HG03196 (cell line): ENCODE measurements around the gene CEP290.

Experiments used
- ATAC-seq: cut with Tn5 transposase; IDR thresholded peaks from one replicate; pipeline ENCODE4 v1.9.1; 2021; ENCODE audit not compliant: unreplicated experiment

CEP290 gene

GRCh38 chr12:88141774-88142609 lies at the start of gene CEP290, which contains the start of gene TMTC3:
CEP290 (minus strand) TSS chr12:88142088; CDS start chr12:88141307, 781 bp downstream.
TMTC3 (plus strand) TSS chr12:88142307; CDS start chr12:88148316, 6,009 bp downstream.
- peak; percentile 98 for ATAC-seq

- no peak for ATAC-seq
Observed at GRCh38 chr12:88188180-88188579, 46.3 kb upstream of the CEP290 start.

- ATAC-seq: no peak
Observed at GRCh38 chr12:88187571-88187970, 45.7 kb upstream of the CEP290 start.

- ATAC-seq: peak; percentile 93
Observed at GRCh38 chr12:88185988-88186387, 44.1 kb upstream of the CEP290 start.

GRCh38 chr12:88185279-88185678 lies 43.4 kb upstream of the CEP290 start:
- ATAC-seq: no peak

- ATAC-seq: no peak
Observed at GRCh38 chr12:88184196-88184595, 42.3 kb upstream of the CEP290 start.

- ATAC-seq: no peak
Observed at GRCh38 chr12:88182416-88182815, 40.5 kb upstream of the CEP290 start.

- ATAC-seq: no peak
Observed at GRCh38 chr12:88181881-88182280, 40.0 kb upstream of the CEP290 start.

- no peak for ATAC-seq
Observed at GRCh38 chr12:88179436-88180014, 37.6 kb upstream of the CEP290 start.

- ATAC-seq: no peak
Observed at GRCh38 chr12:88175544-88175943, 33.7 kb upstream of the CEP290 start.

GRCh38 chr12:88172844-88173407 lies 31.0 kb upstream of the CEP290 start:
- ATAC-seq: no peak

GRCh38 chr12:88167384-88167783 lies 25.5 kb upstream of the CEP290 start:
- no peak for ATAC-seq

GRCh38 chr12:88166179-88166578 lies 24.3 kb upstream of the CEP290 start:
- no peak for ATAC-seq

GRCh38 chr12:88163371-88163770 lies 21.5 kb upstream of the CEP290 start:
- ATAC-seq: no peak

- ATAC-seq: no peak
Observed at GRCh38 chr12:88156075-88156654, 14.3 kb upstream of the CEP290 start.

- no peak for ATAC-seq
Observed at GRCh38 chr12:88153959-88154358, 12.1 kb upstream of the CEP290 start.

GRCh38 chr12:88150063-88150462 lies 8.2 kb upstream of the CEP290 start:
- ATAC-seq: no peak

GRCh38 chr12:88145567-88146505 lies 3.9 kb upstream of the CEP290 start:
- ATAC-seq: no peak

GRCh38 chr12:88144546-88145468 lies 2.9 kb upstream of the CEP290 start:
- no peak for ATAC-seq

GRCh38 chr12:88144037-88144436 lies 2.1 kb upstream of the CEP290 start:
- no peak for ATAC-seq
